GM19035 (cell line): Measurements from ENCODE around the gene TCP11L1.

Experiments
- ATAC-seq: cut with Tn5 transposase; IDR thresholded peaks from one replicate; pipeline ENCODE4 v1.9.1; 2021; ENCODE audit not compliant: unreplicated experiment

Gene TCP11L1, protein sequence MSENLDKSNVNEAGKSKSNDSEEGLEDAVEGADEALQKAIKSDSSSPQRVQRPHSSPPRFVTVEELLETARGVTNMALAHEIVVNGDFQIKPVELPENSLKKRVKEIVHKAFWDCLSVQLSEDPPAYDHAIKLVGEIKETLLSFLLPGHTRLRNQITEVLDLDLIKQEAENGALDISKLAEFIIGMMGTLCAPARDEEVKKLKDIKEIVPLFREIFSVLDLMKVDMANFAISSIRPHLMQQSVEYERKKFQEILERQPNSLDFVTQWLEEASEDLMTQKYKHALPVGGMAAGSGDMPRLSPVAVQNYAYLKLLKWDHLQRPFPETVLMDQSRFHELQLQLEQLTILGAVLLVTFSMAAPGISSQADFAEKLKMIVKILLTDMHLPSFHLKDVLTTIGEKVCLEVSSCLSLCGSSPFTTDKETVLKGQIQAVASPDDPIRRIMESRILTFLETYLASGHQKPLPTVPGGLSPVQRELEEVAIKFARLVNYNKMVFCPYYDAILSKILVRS

DNA sequence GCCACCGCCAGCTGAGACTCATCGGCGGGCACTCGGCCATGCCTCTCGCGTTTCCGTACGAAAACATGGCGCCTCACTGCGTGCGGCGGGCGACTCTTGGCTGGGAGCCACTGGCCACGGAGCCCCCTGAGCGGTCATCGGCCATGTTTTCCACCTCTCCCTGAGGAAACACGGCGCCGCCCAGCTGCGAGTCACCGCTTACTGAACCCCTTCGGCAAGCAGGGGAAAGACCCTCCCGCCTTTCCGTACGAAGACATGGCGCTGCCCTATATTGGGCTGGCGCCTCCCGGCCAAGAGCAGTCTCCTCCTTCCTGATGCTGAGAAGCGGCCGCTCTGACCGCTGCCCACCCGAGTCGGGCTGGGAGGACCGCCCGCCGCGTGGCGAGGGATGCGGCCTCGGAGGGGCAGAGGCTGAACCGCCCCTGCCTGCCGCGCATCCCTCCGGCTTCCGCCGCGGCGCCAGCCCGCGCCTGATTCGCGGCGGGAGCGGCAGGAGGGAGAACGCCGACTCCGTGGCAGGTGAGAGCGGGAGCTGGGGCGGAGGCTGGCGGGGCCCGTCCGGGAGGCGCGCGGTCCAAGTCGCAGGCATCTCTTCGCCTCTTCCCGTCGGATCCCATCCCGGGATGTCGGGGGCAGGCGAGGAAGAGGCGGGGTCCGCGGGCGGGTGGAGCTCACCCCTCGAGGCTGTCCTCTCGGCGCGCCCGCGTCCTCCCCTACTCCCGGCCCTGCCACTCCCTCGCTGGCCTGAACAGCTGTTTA lies at the start of gene TCP11L1:
TCP11L1 (plus strand) TSS at position 299 of the 759 bp plus-strand sequence. CDS start 4,202 bp downstream, outside the sequence.
- ATAC-seq: peak; percentile 78

DNA sequence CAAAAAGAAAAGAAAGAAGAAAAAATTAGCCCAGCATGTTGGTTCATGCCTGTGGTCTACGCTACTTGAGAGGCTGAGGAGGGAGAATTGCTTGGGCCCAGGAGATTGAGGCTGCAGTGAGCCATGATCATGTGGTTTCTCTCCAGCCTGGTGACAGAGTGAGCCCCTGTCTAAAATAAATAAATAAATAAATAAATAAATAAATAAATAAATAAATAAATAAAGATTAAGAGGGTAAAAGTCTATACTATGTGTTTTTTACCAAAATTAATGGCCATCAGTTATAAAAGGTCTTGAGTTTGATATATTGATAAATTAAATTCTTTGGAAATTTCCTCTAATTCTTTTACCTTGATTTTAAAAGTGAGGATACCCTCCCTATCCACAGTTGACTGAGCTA lies 48.9 kb upstream of the TCP11L1 start:
- no peak for ATAC-seq

DNA sequence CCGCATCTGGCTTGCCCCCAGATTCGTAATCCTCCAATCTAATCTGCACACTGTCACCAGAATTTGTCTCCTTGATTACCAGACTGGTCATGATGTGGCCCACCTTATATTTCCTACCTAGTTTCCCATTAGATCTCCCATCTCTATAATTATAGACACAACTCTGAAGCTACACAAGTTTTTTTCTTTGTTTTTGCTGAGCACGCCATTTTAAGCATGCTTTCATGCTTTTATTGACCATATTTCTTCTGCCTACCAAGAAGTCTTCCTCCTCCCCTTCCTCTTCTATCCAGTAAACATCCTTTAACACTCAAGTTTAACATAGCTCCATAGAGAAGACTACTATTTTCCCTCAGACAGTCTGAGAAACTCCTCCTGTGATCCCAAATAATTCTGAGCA lies 47.9 kb upstream of the TCP11L1 start:
- no peak for ATAC-seq

DNA sequence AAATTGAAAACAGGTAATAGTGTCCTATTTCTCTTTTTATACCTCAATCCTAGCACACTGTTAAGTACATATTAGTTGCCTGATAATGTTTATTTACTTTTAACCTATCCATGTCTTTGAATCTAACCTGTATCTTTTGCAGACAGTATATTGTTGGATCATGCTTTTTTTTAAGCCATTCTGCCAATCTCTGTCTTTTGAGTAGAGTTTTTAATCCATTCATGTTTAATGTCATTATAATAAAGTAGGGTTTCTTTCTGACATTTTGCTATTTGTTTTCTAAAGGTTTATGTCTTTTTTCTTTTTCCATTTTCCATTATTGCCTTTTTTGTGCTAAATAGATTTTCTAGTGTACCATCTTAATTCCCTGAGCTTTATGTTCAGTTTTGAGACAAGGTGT lies 47.5 kb upstream of the TCP11L1 start:
- ATAC-seq: no peak

DNA sequence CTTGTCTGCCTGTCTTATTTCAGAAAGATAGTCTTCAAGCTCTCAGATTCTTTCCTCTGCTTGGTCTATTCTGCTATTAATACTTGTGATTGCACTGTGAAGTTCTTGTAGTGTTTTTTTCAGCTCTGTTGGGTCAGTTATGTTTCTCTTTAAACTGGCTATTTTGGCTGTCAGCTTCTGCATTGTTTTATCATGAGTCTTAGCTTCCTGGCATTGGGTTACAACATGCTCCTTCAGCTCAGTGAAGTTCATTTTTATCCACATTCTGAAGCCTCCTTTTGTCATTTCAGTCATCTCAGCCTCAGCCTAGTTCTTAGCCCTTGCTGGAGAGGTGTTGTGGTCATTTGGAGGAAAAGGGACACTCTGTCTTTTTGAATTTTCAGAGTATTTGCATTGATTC lies 39.2 kb upstream of the TCP11L1 start:
- no peak for ATAC-seq

DNA sequence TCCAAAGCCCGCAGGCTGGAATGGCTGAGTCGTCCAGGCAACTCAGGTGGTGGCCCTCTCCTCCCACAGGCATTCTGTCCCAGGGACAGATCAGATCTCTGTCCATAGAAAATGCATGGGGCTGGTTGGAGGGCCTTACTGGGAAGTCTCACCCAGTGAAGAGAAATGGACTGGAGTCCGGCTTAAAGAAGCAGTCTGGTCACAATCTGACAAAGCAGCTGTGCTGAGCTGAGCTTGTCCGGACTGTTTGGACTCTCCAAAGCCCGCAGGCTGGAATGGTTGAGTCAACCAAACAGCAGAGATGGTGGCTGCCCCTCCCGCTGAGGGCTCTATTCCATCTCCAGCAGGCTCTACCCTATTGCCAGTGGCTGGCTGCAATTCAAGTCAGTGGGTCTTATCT lies 38.1 kb upstream of the TCP11L1 start:
- no peak for ATAC-seq

DNA sequence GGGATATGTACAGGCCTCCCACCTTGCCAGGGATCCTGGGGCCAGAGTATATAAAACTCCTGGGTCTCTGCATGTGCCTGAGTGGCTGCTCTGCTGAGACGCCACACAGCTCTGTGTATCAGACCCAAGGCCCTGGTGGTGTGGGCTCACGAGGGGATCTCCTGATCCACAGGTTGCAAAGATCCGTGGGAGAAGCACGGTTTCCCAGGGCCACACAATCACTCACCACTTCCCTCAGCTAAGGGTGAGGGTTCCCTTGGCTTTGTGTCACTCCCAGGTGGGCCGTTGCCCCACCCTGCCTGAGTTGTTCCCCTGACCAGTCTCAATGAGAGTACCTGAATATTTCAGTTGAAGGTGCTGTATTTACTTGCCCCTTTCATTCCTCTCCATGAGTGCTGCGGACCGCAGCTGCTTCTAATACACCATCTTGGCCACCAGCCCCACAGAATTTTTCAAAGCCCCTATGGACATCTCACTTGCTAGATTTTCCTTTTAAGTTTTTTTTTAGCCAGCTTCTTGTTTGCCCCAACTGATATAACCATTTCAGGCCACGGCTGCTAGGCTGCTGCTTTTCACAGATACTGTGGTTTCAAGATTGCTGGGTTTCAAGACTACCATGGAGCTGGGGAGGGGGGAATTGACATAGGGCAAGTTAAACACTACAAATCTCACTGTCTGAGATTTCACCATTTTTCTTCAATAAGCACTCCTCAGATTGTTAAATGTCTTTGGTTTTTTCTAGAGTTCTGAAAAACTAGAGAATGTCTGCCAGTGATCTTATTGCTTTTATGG lies 37.4 kb upstream of the TCP11L1 start:
- ATAC-seq: no peak

DNA sequence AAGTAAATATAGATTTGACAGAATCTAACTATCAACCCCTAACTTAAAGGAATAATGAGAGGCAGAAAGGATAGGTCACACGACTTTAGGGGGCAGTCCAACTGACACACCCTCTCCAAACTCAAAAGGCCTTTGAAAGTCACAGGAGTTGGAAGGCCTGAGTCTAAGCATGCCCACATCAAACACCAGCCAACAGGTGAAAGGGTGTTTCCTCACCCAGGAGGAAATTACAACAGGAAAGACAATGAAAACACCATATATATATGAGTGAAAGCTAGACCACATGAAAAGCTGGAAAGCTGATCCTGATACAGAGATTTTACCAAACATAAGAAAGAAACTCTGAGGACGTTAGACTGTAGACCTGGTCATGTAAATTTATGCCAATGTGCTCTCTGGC lies 34.2 kb upstream of the TCP11L1 start:
- ATAC-seq: no peak

DNA sequence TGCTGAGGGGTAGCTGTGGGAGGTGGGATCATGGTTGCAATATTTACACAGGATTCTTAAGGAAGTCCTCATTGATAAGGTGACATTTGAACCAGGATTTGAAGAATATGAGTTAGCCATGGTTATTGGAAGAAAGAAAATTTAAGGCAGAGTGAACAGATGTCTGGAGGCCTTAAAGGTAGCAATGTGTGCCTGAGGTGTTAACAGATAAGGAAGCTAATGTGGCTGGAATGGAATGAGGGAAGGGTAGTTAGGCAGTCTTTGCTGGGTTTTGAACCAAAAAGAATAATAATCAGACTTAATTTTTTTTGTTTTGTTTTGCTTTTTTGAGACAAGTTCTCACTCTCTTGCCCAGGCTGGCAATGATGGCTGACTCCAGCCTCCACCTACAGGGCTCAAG lies 33.4 kb upstream of the TCP11L1 start:
- no peak for ATAC-seq

DNA sequence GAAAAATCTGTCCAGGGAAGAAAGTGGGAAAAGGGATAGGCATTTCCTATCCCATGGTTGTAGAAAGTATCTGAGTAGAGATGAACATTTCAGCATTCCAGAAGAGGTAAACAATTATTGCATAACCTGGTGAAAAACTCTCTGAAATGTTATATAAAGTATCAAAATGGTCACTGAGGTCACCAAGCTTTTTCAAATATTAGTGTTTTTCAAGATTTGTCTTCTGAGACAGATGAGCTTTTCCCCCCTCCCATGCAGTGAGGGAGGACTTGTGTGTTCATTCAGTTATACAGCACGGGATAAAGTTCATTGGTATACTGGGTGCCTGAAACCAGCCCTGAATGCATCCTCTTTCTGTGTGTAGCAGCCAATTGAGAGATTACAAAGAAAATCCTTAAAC lies 25.6 kb upstream of the TCP11L1 start:
- no peak for ATAC-seq

DNA sequence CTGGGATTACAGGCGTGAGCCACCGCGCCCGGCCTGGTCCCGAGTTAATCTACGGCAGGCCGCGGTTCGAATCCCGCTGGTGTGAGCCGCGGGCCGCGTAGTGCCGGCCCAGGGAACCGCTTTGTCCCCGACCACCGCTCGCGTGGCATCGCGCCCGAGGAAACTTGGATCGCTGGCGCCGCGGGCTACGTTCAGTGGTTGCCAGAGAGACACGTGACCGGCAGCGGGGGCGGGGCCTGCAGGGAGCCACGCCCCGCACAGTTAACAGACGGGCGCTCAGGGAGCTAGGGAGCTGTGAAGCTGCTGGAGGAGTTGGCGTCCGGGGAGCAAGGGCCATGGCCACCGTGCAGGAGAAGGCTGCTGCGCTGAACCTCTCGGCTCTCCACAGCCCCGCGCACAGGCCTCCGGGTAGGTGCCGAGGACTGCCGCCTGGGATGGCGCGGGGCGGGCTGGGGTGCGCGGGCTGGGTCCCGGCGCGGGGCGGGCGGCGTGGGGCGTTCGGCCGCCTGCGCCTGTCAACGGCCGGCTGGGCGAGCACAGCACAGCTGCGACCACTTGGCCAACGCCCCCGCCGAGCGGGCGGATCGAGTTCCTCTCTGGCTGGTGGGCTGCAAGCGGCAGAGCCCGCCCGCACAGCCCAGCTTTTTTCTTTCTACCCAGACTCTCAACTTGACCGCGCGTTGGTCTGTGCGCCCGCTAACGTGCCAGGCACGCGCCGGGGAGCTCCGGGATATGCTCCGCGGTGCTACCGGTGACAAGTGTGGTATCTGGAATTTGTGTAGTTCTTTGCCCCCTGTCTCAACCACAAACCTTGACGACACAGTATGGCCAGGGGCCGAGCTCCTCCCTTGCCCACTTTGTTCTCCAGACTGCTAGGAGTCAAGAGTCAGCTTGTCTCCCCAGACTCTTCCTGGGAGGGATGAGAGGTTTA lies 23.5 kb upstream of the TCP11L1 start, which contains the start of gene DEPDC7:
DEPDC7 (plus strand) TSS at position 258 of the 931 bp plus-strand sequence; CDS start at position 336, 78 bp downstream.
- peak; percentile 85 for ATAC-seq

DNA sequence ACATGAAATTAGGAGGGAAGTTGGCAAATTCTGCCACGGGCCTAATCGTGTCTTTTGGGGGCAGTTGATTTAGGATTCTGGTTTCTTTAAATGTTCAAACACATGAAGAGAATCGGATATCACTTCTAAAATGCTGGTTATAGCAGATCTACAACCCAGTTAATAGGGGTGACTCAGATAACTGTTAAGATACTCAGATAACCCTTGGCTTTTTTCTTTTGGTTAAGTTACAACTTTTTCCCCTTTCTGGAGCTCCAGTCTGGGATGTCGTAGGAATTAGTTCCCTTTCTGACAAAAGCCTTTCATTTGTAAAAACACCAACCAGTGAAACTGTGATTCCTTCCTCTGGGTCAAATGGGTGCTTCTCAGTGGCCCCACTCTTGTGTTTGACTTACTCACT lies 22.7 kb upstream of the TCP11L1 start:
- ATAC-seq: no peak

DNA sequence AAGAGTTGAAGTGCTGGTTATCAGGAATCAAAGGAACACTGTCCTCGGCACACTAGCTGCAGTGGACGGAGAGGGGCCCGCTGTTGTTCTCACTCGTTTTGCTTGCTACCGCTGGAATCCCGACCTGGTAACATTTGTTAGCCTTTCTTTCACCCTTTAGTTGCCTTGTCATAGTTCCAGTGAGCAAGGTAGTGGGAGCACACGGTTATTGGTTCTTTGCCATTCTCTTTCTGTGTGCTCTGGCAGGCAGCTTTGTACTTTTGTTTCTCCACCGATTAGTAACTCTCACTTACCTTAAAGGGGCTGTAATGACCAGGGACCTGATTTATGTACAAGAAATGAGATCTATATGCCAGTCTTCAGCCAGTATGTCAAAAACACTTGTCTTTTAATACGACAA lies 21.9 kb upstream of the TCP11L1 start:
- ATAC-seq: no peak

DNA sequence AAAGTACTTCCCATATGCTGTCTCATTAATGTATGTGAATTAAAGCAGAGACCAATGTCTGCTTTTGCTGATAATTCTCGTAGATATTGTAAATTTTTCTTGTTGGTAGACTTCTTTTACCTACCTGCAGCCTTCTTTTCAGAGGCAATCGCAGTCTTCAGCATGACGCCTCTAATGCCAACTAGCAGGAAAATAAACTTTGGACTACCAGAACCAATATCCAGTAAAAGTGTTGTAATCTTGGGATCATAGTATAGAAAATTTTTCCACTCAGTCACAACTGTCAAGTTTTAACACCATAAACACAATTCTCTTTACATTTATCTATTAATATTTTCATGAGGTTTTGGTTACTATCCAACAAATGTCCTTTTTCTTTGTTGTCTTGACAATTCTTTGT lies 21.4 kb upstream of the TCP11L1 start:
- ATAC-seq: no peak

DNA sequence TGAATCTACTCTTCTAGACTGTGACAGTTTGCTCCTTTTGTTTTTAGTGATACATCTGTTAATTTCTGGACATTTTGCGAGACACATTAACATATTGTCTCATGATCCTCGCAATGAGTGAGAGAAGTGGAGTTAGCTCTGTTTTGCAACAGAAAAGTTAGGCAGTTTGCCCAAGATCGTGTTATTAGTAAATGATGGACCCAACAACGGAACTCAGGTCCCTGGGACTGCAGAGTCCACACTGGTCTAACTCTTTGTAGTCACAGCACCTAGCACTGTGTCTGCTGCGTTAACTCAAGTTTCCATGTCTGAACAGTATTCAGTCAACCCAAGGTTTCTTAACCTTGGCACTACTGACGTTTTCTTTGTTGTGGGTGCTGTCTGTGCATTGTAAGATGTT lies 20.5 kb upstream of the TCP11L1 start:
- ATAC-seq: no peak

DNA sequence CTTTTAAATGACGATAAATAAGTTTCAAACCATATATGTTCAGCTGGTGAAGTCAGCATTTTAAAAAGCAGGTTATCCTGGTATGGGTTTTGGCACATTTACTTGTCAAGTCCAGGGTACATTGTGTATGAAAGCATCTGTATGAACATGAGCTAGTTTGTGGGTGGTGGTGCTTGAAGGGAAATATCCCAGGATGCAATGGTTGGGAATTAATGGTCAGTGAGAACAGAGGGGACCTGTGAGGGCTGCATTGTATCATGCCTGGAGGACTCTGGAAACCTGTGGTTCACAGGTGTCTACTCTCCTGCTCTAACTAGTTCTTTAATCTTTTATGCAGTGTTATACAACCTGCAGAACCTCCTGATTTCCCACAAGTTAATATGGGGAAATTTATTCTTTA lies 17.9 kb upstream of the TCP11L1 start:
- no peak for ATAC-seq

DNA sequence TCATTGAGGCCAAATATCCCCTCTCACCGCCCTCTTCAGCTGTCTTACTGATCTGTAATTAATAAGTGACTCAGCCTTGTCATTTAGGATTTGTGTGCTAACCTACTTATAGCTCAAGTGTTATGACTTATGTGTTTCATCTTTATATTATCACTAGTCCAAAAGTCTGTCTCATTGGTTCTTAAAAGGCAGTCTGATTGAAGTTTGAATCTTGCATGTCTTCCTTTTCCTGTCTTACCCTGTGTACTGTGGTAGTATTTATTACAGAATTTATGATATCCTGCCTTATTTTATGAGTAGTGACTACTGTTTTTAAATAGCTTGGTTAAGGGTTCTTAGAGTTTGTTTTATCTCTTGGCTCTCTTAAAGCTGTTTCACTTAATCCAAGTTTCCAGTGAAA lies 17.4 kb upstream of the TCP11L1 start:
- no peak for ATAC-seq

DNA sequence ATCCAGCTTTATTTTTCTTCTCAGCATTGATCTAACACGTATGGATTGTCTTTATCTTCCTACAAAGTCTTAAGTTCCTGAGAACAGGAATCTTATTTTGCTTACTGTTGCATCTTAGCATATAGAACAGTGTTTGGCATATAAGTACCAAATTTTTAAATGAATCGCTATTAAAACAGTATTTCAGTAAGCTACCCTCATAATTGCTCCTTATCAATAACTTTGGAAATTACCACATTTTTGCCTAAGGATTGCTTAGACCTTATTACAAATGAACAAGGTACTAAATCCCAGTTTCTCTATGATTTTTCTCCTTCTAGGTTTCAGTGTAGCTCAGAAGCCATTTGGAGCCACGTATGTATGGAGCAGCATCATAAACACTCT lies 14.0 kb upstream of the TCP11L1 start:
- no peak for ATAC-seq

DNA sequence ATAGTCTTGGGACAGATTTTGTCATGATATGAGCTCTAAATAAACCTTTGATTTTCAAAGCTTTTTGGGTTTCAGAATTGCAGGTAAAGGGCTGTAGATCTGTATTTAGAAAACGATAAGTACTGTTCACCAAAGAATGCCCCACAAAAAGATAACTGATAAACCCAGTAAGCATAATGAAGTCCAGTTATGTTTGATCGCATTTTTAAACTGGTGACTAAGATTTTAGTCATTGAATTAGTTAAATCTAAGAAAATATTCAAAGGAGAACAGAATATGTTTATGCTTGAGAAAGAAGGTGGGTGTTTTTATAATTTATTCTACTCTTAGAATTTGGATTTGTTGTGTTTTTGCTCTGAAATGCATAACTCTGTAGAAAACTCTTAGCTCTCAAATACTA lies 12.1 kb upstream of the TCP11L1 start:
- ATAC-seq: no peak

DNA sequence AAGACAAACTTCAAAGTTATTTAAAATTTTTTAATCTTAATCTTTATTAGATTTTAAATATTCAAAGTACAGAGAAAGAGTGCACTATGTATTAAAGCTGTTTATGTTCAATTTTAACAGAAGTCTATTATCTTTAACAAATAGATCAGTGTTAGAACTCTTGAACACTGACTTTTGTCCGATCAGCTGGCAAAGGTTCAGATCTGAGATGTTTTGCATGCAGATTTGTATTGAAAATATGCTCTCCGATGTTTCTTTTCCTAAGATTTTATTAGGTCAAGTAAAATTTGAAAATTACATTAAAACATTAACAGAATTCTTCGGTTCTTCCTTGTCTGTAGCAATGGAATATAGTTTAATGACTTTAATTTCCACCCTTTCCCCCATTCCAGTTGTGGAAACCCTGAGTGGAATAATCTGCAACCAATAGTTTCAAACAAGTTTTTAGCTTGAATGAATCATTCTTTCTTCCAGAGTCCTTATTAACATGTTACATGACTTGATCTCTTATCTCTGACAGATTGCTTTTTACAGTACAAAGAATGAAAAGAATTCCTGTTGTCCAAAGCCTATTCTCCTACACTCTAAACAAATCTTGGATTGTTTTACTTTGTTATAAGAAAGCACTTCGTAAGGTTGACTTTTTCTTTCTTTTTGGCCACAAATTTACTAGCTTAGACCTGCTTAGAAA lies 11.4 kb upstream of the TCP11L1 start:
- no peak for ATAC-seq
